ENCODE results near the gene ILF3.

The ILF3 gene

GRCh38 chr19:10625003-10625761, 29.0 kb upstream of the ILF3 start, which contains the start of gene SLC44A2:
TSS of gene SLC44A2 (plus strand) at chr19:10625553. CDS start at chr19:10625634, 81 bp downstream.
- peak within 1 kb of the TSS; percentile 27; the same call in 1 of the 2 replicates for H3K27ac ChIP-seq (ENCODE audit: low read depth, low read length)
- H3K4me3 ChIP-seq (ENCODE audit: low read depth, low read length): peak within 1 kb of the TSS; percentile 75
- H3K36me3 ChIP-seq (ENCODE audit: insufficient read depth, low read length): no peaks in the 10 kb centered on the region
- H3K27me3 ChIP-seq (ENCODE audit: insufficient read depth, low read length): no peaks in the 10 kb centered on the region
- no peak within 1 kb of the TSS for H2AFZ ChIP-seq (ENCODE audit: low read length, unreplicated experiment)
- peaks cover 9% of the 10 kb centered on the region for H3K79me2 ChIP-seq (ENCODE audit: control insufficient read depth, insufficient read depth, low read length, unreplicated experiment)
- H3K4me1 ChIP-seq (ENCODE audit: control insufficient read depth, insufficient read depth, low read length, unreplicated experiment): peaks cover 4% of the 10 kb centered on the region

GRCh38 chr19:10625762-10626138, 28.4 kb upstream of the ILF3 start:
- Histone ChIP-seq H3K27ac (ENCODE audit: low read depth, low read length) (peak overlapping the region; percentile 27; the same call in 1 of the 2 replicates), H2AFZ (ENCODE audit: low read length, unreplicated experiment) (no peak overlapping the region), H3K4me1 (ENCODE audit: control insufficient read depth, insufficient read depth, low read length, unreplicated experiment) (peaks cover 4% of the 10 kb centered on the region)

GRCh38 chr19:10631874-10632273, 22.3 kb upstream of the ILF3 start:
- H3K27ac ChIP-seq (ENCODE audit: low read depth, low read length): no peak overlapping the region
- 0 out of 2 replicates have a peak, but pooled peaks cover 2% of the 10 kb centered on the region for H3K36me3 ChIP-seq (ENCODE audit: insufficient read depth, low read length)
- H3K4me1 ChIP-seq (ENCODE audit: control insufficient read depth, insufficient read depth, low read length, unreplicated experiment): no peaks in the 10 kb centered on the region
- no peaks in the 10 kb centered on the region for H3K27me3 ChIP-seq (ENCODE audit: insufficient read depth, low read length)
- H3K4me3 ChIP-seq (ENCODE audit: low read depth, low read length): no peak overlapping the region
- H2AFZ ChIP-seq (ENCODE audit: low read length, unreplicated experiment): no peak overlapping the region
- H3K79me2 ChIP-seq (ENCODE audit: control insufficient read depth, insufficient read depth, low read length, unreplicated experiment): no peaks in the 10 kb centered on the region

More at GRCh38 chr19:10625762-10626138, 28.4 kb upstream of the ILF3 start:
- Histone ChIP-seq H3K79me2 (ENCODE audit: control insufficient read depth, insufficient read depth, low read length, unreplicated experiment) (peaks cover 6% of the 10 kb centered on the region), H3K36me3 (ENCODE audit: insufficient read depth, low read length) (no peaks in the 10 kb centered on the region), H3K4me3 (ENCODE audit: low read depth, low read length) (peak overlapping the region; percentile 75), H3K27me3 (ENCODE audit: insufficient read depth, low read length) (no peaks in the 10 kb centered on the region)

- Histone ChIP-seq H3K27ac (ENCODE audit: low read depth, low read length) (no peak overlapping the region), H3K4me1 (ENCODE audit: control insufficient read depth, insufficient read depth, low read length, unreplicated experiment) (no peaks in the 10 kb centered on the region), H3K4me3 (ENCODE audit: low read depth, low read length) (no peak overlapping the region), H3K27me3 (ENCODE audit: insufficient read depth, low read length) (no peaks in the 10 kb centered on the region), H3K36me3 (ENCODE audit: insufficient read depth, low read length) (0 out of 2 replicates have a peak, but pooled peaks cover 2% of the 10 kb centered on the region), H2AFZ (ENCODE audit: low read length, unreplicated experiment) (no peak overlapping the region), H3K79me2 (ENCODE audit: control insufficient read depth, insufficient read depth, low read length, unreplicated experiment) (no peaks in the 10 kb centered on the region)
Observed at GRCh38 chr19:10634430-10634829, 19.7 kb upstream of the ILF3 start.

- Histone ChIP-seq H3K36me3 (ENCODE audit: insufficient read depth, low read length) (0 out of 2 replicates have a peak, but pooled peaks cover 2% of the 10 kb centered on the region), H3K27ac (ENCODE audit: low read depth, low read length) (no peak overlapping the region), H3K27me3 (ENCODE audit: insufficient read depth, low read length) (no peaks in the 10 kb centered on the region)
Observed at GRCh38 chr19:10634963-10635362, 19.2 kb upstream of the ILF3 start.

GRCh38 chr19:10636304-10636972, 17.7 kb upstream of the ILF3 start:
- H3K4me1 ChIP-seq (ENCODE audit: control insufficient read depth, insufficient read depth, low read length, unreplicated experiment): no peaks in the 10 kb centered on the region
- H3K79me2 ChIP-seq (ENCODE audit: control insufficient read depth, insufficient read depth, low read length, unreplicated experiment): no peaks in the 10 kb centered on the region
- H3K36me3 ChIP-seq (ENCODE audit: insufficient read depth, low read length): 0 out of 2 replicates have a peak, but pooled peaks cover 2% of the 10 kb centered on the region
- no peak overlapping the region for H3K4me3 ChIP-seq (ENCODE audit: low read depth, low read length)
- no peaks in the 10 kb centered on the region for H3K27me3 ChIP-seq (ENCODE audit: insufficient read depth, low read length)
- no peak overlapping the region for H3K27ac ChIP-seq (ENCODE audit: low read depth, low read length)
- H2AFZ ChIP-seq (ENCODE audit: low read length, unreplicated experiment): no peak overlapping the region

More at GRCh38 chr19:10634963-10635362, 19.2 kb upstream of the ILF3 start:
- no peaks in the 10 kb centered on the region for H3K4me1 ChIP-seq (ENCODE audit: control insufficient read depth, insufficient read depth, low read length, unreplicated experiment)
- H2AFZ ChIP-seq (ENCODE audit: low read length, unreplicated experiment): no peak overlapping the region
- H3K79me2 ChIP-seq (ENCODE audit: control insufficient read depth, insufficient read depth, low read length, unreplicated experiment): no peaks in the 10 kb centered on the region
- no peak overlapping the region for H3K4me3 ChIP-seq (ENCODE audit: low read depth, low read length)

- H3K4me3 ChIP-seq (ENCODE audit: low read depth, low read length): no peak overlapping the region
Observed at GRCh38 chr19:10637894-10638293, 16.3 kb upstream of the ILF3 start.

GRCh38 chr19:10639836-10640235, 14.3 kb upstream of the ILF3 start:
- Histone ChIP-seq H3K36me3 (ENCODE audit: insufficient read depth, low read length) (no peaks in the 10 kb centered on the region), H3K4me1 (ENCODE audit: control insufficient read depth, insufficient read depth, low read length, unreplicated experiment) (no peaks in the 10 kb centered on the region), H2AFZ (ENCODE audit: low read length, unreplicated experiment) (no peak overlapping the region), H3K27me3 (ENCODE audit: insufficient read depth, low read length) (no peaks in the 10 kb centered on the region), H3K79me2 (ENCODE audit: control insufficient read depth, insufficient read depth, low read length, unreplicated experiment) (no peaks in the 10 kb centered on the region), H3K4me3 (ENCODE audit: low read depth, low read length) (no peak overlapping the region), H3K27ac (ENCODE audit: low read depth, low read length) (no peak overlapping the region)

More at GRCh38 chr19:10637894-10638293, 16.3 kb upstream of the ILF3 start:
- Histone ChIP-seq H2AFZ (ENCODE audit: low read length, unreplicated experiment) (no peak overlapping the region), H3K4me1 (ENCODE audit: control insufficient read depth, insufficient read depth, low read length, unreplicated experiment) (no peaks in the 10 kb centered on the region), H3K27ac (ENCODE audit: low read depth, low read length) (no peak overlapping the region), H3K79me2 (ENCODE audit: control insufficient read depth, insufficient read depth, low read length, unreplicated experiment) (no peaks in the 10 kb centered on the region), H3K27me3 (ENCODE audit: insufficient read depth, low read length) (no peaks in the 10 kb centered on the region), H3K36me3 (ENCODE audit: insufficient read depth, low read length) (0 out of 2 replicates have a peak, but pooled peaks cover 2% of the 10 kb centered on the region)

- no peaks in the 10 kb centered on the region for H3K27me3 ChIP-seq (ENCODE audit: insufficient read depth, low read length)
- no peak overlapping the region for H3K27ac ChIP-seq (ENCODE audit: low read depth, low read length)
- H3K4me1 ChIP-seq (ENCODE audit: control insufficient read depth, insufficient read depth, low read length, unreplicated experiment): no peaks in the 10 kb centered on the region
- H3K36me3 ChIP-seq (ENCODE audit: insufficient read depth, low read length): no peaks in the 10 kb centered on the region
- H3K4me3 ChIP-seq (ENCODE audit: low read depth, low read length): no peak overlapping the region
- no peaks in the 10 kb centered on the region for H3K79me2 ChIP-seq (ENCODE audit: control insufficient read depth, insufficient read depth, low read length, unreplicated experiment)
- H2AFZ ChIP-seq (ENCODE audit: low read length, unreplicated experiment): no peak overlapping the region
Observed at GRCh38 chr19:10640361-10640760, 13.8 kb upstream of the ILF3 start.

- Histone ChIP-seq H3K4me3 (ENCODE audit: low read depth, low read length) (no peak overlapping the region), H3K36me3 (ENCODE audit: insufficient read depth, low read length) (no peaks in the 10 kb centered on the region)
Observed at GRCh38 chr19:10641248-10641647, 12.9 kb upstream of the ILF3 start.

More at GRCh38 chr19:10641248-10641647, 12.9 kb upstream of the ILF3 start:
- H3K4me1 ChIP-seq (ENCODE audit: control insufficient read depth, insufficient read depth, low read length, unreplicated experiment): no peaks in the 10 kb centered on the region
- no peak overlapping the region for H3K27ac ChIP-seq (ENCODE audit: low read depth, low read length)
- H3K79me2 ChIP-seq (ENCODE audit: control insufficient read depth, insufficient read depth, low read length, unreplicated experiment): no peaks in the 10 kb centered on the region
- H3K27me3 ChIP-seq (ENCODE audit: insufficient read depth, low read length): no peaks in the 10 kb centered on the region
- no peak overlapping the region for H2AFZ ChIP-seq (ENCODE audit: low read length, unreplicated experiment)

Measured in ACC112 (cell line).